ENCODE data around the gene STK39.

- TF ChIP-seq CTCF (conservative IDR thresholded peaks at IDR 0.05) (no peak), ZFX (IDR thresholded peaks at IDR 0.05) (no peak)
Observed at GRCh38 chr2:168231609-168232241, 15.7 kb downstream of the STK39 start.

Measured in C4-2B (cell line).